ENCODE results near the gene USP32. TPM values are rescaled to one million over a fixed set of nuclear protein-coding genes. Genes with fewer than 3 reads are reported as not detected.

The USP32 gene
- total RNA-seq, 1 donor from 2014 or later: 22.8 TPM

DNA sequence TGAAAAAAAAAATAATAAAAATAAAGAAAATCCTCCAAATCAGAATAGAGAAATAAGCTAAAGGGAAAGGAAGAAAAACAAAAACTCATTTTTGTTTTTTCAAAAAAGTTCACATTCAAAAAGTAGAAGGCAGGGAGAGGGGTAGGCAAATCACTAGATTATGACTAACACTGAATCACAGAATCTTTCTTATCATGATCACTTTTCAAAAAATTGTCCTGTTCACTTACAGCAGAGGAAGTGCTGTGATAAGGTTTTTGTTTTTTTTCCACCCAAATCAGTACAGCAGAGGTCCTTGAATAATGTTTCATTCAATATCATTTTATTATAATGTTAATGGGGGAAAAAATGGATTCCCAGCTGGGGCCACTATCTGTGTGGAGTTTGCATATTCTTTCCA is 135.8 kb downstream of the USP32 start:
- no peak for DNase-seq
- no peaks in the 10 kb centered on the region for H3K27me3 ChIP-seq (ENCODE audit: low read depth)
- no peak overlapping the region for H3K27ac ChIP-seq (replicated peaks)
- TF ChIP-seq, protein P1, sequence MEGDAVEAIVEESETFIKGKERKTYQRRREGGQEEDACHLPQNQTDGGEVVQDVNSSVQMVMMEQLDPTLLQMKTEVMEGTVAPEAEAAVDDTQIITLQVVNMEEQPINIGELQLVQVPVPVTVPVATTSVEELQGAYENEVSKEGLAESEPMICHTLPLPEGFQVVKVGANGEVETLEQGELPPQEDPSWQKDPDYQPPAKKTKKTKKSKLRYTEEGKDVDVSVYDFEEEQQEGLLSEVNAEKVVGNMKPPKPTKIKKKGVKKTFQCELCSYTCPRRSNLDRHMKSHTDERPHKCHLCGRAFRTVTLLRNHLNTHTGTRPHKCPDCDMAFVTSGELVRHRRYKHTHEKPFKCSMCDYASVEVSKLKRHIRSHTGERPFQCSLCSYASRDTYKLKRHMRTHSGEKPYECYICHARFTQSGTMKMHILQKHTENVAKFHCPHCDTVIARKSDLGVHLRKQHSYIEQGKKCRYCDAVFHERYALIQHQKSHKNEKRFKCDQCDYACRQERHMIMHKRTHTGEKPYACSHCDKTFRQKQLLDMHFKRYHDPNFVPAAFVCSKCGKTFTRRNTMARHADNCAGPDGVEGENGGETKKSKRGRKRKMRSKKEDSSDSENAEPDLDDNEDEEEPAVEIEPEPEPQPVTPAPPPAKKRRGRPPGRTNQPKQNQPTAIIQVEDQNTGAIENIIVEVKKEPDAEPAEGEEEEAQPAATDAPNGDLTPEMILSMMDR (IDR thresholded peaks at IDR 0.05; ENCODE audit: borderline replicate concordance): no peak
- intact Hi-C loops (cut with micrococcal nuclease): no loop called here
- no peaks in the 10 kb centered on the region for H3K4me1 ChIP-seq
- H3K9me3 ChIP-seq (replicated peaks): no peaks in the 10 kb centered on the region
- peaks cover 52% of the 10 kb centered on the region for H3K36me3 ChIP-seq
- no peak overlapping the region for H3K4me3 ChIP-seq

DNA sequence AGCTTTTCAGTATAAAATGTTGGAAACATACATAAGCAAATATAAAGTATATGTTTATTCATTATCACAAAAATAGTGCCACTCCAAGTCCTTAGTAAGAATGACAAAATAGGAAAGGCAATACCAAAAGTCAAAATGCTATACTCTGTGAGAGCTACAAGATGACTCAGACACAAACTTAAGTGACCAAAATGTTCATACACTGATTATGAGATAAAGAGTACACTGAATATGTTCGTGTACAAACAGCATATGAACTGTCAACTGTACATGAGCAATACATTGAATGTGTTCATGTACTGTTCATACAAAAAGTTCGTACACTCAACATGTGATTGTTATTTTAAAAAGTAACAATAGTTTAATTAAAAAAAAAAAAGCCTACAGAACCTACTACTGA is 138.9 kb downstream of the USP32 start:
- H3K27me3 ChIP-seq (ENCODE audit: low read depth): no peaks in the 10 kb centered on the region
- DNase-seq: no peak
- intact Hi-C loops (cut with micrococcal nuclease): no loop called here
- H3K4me1 ChIP-seq: no peaks in the 10 kb centered on the region
- peaks cover 65% of the 10 kb centered on the region for H3K36me3 ChIP-seq
- no peak overlapping the region for H3K4me3 ChIP-seq
- no peaks in the 10 kb centered on the region for H3K9me3 ChIP-seq (replicated peaks)
- TF ChIP-seq, protein P1 (IDR thresholded peaks at IDR 0.05; ENCODE audit: borderline replicate concordance): no peak
- no peak overlapping the region for H3K27ac ChIP-seq (replicated peaks)

DNA sequence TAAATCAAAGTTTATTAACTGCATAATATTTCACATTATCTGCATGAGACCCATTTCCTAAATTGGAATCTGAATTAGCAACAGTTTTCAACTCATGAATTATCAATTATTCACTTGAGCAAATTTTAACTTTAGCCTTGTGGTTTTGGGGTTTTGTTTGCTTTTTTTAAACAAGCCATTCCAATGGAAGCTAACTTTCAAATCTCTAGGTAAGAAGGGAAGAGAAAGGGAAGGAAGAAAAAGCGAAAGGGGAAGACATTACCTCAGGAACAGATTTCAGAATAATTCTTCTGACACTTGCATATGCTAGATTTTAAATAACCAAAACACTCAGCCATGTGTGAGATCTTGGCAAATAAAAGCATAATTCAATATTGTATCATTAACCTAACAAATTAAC is 139.5 kb downstream of the USP32 start:
- Histone ChIP-seq H3K9me3 (replicated peaks) (no peaks in the 10 kb centered on the region), H3K36me3 (peaks cover 61% of the 10 kb centered on the region)
- TF ChIP-seq, protein P1 (IDR thresholded peaks at IDR 0.05; ENCODE audit: borderline replicate concordance): no peak

DNA sequence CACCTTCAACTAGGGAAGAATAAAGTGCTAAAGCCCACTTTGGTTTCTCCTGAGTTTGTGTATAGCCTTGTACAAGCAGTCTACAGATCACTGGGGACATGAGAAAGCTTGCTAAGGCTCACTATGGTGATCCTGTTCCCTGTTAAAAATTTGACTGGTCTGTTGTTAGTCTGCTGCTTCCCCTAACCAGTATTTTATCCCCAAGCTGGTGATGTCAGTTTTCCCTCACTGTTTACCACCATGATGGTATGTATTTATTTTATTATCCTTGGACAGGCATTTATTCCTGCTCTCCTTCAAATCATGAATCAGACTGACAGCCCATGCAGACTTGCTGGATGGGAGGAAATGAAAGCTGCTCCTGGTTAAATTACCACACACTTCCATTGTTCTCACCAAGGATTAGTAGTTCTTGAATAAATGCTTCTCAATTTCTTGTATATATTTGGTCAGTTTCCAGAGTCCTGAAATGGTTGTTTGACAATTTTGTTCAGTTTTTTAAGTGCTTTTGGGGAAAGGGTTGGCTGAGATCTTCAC is 142.6 kb downstream of the USP32 start:
- H3K4me3 ChIP-seq: no peak overlapping the region
- DNase-seq: no peak
- H3K9me3 ChIP-seq (replicated peaks): no peaks in the 10 kb centered on the region
- TF ChIP-seq, protein P1 (IDR thresholded peaks at IDR 0.05; ENCODE audit: borderline replicate concordance): no peak
- no peaks in the 10 kb centered on the region for H3K27me3 ChIP-seq (ENCODE audit: low read depth)
- peaks cover 44% of the 10 kb centered on the region for H3K36me3 ChIP-seq
- intact Hi-C loops (cut with micrococcal nuclease): no loop called here
- no peaks in the 10 kb centered on the region for H3K4me1 ChIP-seq
- no peak overlapping the region for H3K27ac ChIP-seq (replicated peaks)

More for the DNA sequence above, 139.5 kb downstream of the USP32 start:
- Histone ChIP-seq H3K4me3 (no peak overlapping the region), H3K27me3 (ENCODE audit: low read depth) (no peaks in the 10 kb centered on the region), H3K27ac (replicated peaks) (no peak overlapping the region), H3K4me1 (no peaks in the 10 kb centered on the region)
- intact Hi-C loops (cut with micrococcal nuclease): no loop called here
- DNase-seq: no peak

DNA sequence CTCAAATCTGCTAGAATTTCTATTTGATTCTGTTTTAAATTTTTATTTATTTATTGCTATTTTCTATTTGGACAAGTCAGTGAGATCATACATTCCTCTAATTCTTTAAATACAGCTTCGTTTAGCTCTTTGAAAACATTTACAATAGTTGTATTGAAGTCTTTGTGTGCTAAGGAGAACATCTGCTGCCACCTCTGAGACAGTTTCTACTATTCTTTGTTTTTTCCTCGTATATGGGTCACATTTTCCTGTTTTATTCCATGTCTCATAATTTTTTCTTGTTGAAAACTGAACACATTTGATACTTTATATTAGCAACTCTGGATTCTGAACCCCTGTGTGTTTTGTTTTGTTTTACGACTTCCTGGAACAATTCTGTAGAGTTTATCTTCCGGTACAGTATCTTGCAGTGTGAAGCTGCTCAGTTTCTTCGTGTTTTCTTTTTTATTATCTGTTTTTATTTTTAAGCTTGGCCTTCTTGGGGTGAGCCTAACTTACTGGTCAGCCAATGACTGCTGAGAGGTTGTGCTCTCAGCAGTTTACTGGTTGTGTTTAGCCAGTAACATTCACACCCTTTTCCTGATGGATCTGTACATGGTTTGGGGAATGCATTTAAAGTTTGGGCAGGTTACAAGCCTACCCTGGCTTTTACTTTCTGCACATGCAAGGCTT is 143.2 kb downstream of the USP32 start:
- TF ChIP-seq, protein P1 (IDR thresholded peaks at IDR 0.05; ENCODE audit: borderline replicate concordance): no peak
- Histone ChIP-seq H3K9me3 (replicated peaks) (no peaks in the 10 kb centered on the region), H3K4me3 (no peak overlapping the region), H3K27ac (replicated peaks) (no peak overlapping the region), H3K27me3 (ENCODE audit: low read depth) (no peaks in the 10 kb centered on the region), H3K4me1 (no peaks in the 10 kb centered on the region), H3K36me3 (peaks cover 39% of the 10 kb centered on the region)
- intact Hi-C loops (cut with micrococcal nuclease): no loop called here
- no peak for DNase-seq

Data from left ventricle myocardium inferior (tissue), 1 donor.